Sigmoid colon (tissue), 7 donors: Measurements from ENCODE around the gene IFNAR1. TPM values are rescaled to one million over a fixed set of nuclear protein-coding genes. Genes with fewer than 3 reads are reported as not detected.
"Not testable (repeated sequence)": the region's sequence is repeated elsewhere in the genome, so short reads cannot be mapped to it uniquely, and the experiment has no call there.

Experiments used
- DNase-seq: peaks from one replicate; pipeline ENCODE4 v3.0.0-alpha.2; 2019
- H3K27ac ChIP-seq, 4 donors: fragments of 200-600 bp; sonication (generic); one replicate each; pipeline ENCODE4 v1.5.1; 2016 to 2019; ENCODE audit warnings: mild to moderate bottlenecking in 1 of 4
- H3K27me3 ChIP-seq, 3 donors: fragments of 200-600 bp; sonication (generic); one replicate each; pipeline ENCODE4 v1.5.1; 2019; ENCODE audit warnings: mild to moderate bottlenecking in 1 of 3
- H3K36me3 ChIP-seq, 4 donors: fragments of 200-600 bp; sonication (generic); one replicate each; pipeline ENCODE4 v1.5.1; 2016 to 2019
- H3K4me1 ChIP-seq, 4 donors: fragments of 200-600 bp; sonication (generic); one replicate each; pipeline ENCODE4 v1.5.1; 2017 to 2019
- H3K4me3 ChIP-seq, 4 donors: fragments of 200-600 bp; sonication (generic); one replicate each; pipeline ENCODE4 v1.5.1; 2017 to 2019; ENCODE audit warnings: mild to moderate bottlenecking in 2 of 4, moderate library complexity in 1 of 4
- H3K9me3 ChIP-seq, 4 donors: fragments of 200-600 bp in 3 of 4; sonication (generic) in 3 of 4; one replicate each; pipeline versions ENCODE4 v1.5.1 to v1.6.1; 2013 to 2019
- CTCF ChIP-seq, 4 experiments: fragments of 450-650 bp in 3 of 4; fragments of 200-600 bp in 1 of 4; IDR thresholded peaks; one replicate each; pipeline ENCODE4 v1.5.1; 2016 to 2019; ENCODE audit warnings: antibody characterized with exemption in 4 of 4, mild to moderate bottlenecking in 3 of 4, moderate library complexity in 2 of 4
- EP300 ChIP-seq, 4 donors: sonication (generic); formaldehyde crosslinking; IDR thresholded peaks; one replicate each; pipeline ENCODE4 v1.6.1; 2017; ENCODE audit warnings: antibody characterized with exemption in 4 of 4
- POLR2A ChIP-seq, 2 donors: fragments of 450-650 bp; IDR thresholded peaks; one replicate each; pipeline ENCODE4 v1.6.1; 2016; ENCODE audit warnings: antibody characterized with exemption in 2 of 2, mild to moderate bottlenecking in 2 of 2, moderate library complexity in 2 of 2
- POLR2AphosphoS5 ChIP-seq, 4 donors: sonication (generic); formaldehyde crosslinking; IDR thresholded peaks; one replicate each; pipeline ENCODE4 v1.6.1; 2017; ENCODE audit warnings: antibody characterized with exemption in 4 of 4
- WGBS, 2 donors: extraction: QIAGEN DNeasy Blood & Tissue Kit; methylation state at CpG; one replicate each; pipeline ENCODE4 v1.1.7; 2013; 5-methylcytosine and 5-hydroxymethylcytosine counted together
- intact Hi-C: fragments of 100-400 bp; cut with DNase I; formaldehyde crosslinking; loops from one replicate; pipeline ENCODE4 v1.15.1; 2023
- polyA plus RNA-seq, 3 donors: library from polyadenylated mRNA; stranded (reverse); fragments of 200-250 nt; gene quantifications; one replicate each; pipeline ENCODE4 v1.2.3, GENCODE V29; 2013
- total RNA-seq, 4 donors: library from RNA; depleted of rRNA; stranded (reverse); fragments of >200 nt; gene quantifications; one replicate each; pipeline ENCODE4 v1.1.0, GENCODE V29; 2016
- donor health status: healthy with polysubstance abuse.
- donor health status: Bipolar disorder and iron deficiency.
- donor health status: healthy.

Gene IFNAR1
- total and polyA plus RNA-seq, 7 donors: 6.6 to 32.6 (median 25.5) TPM

GRCh38 chr21:33317145-33317544, 7.6 kb upstream of the IFNAR1 start:
- Histone ChIP-seq H3K27me3 (no peaks in the 10 kb centered on the region), H3K4me3 (no peak overlapping the region), H3K27ac (no peak overlapping the region), H3K36me3 (no peaks in the 10 kb centered on the region), H3K4me1 (no peaks in the 10 kb centered on the region), H3K9me3 (no peaks in the 10 kb centered on the region)
- WGBS, 2 donors: 70 to 72% methylated on average over 6 of the region's 6 CpGs
- no peak for TF ChIP-seq POLR2A (IDR thresholded peaks at IDR 0.05)
- no peak for TF ChIP-seq EP300 (IDR thresholded peaks at IDR 0.05)
- peak in 1 of 4 donors; percentile 4 for TF ChIP-seq POLR2AphosphoS5 (IDR thresholded peaks at IDR 0.05)
- TF ChIP-seq CTCF (IDR thresholded peaks at IDR 0.05): no peak
- DNase-seq: no peak
- intact Hi-C loops: no loop called here

GRCh38 chr21:33317786-33318486, 6.8 kb upstream of the IFNAR1 start:
- no peaks in the 10 kb centered on the region for H3K27me3 ChIP-seq
- no peaks in the 10 kb centered on the region for H3K36me3 ChIP-seq
- no peak overlapping the region for H3K4me3 ChIP-seq
- no peak for DNase-seq
- TF ChIP-seq EP300 (IDR thresholded peaks at IDR 0.05): no peak
- WGBS, 2 donors: 89 to 92% methylated on average over 14 of the region's 14 CpGs
- no peak overlapping the region for H3K27ac ChIP-seq
- intact Hi-C loops: no loop called here
- H3K9me3 ChIP-seq: no peaks in the 10 kb centered on the region
- no peaks in the 10 kb centered on the region for H3K4me1 ChIP-seq

GRCh38 chr21:33321005-33321404, 3.8 kb upstream of the IFNAR1 start:
- H3K4me3 ChIP-seq, H3K27me3 ChIP-seq, H3K36me3 ChIP-seq, H3K9me3 ChIP-seq, H3K4me1 ChIP-seq, H3K27ac ChIP-seq: not testable (repeated sequence)
- intact Hi-C loops: loop anchor here (10.0 kb wide), 2 partner anchors 124 to 224 kb away; partner anchors contain the start of genes GART and SON
- 81 to 86% methylated on average over 17 of the region's 17 CpGs for WGBS, 2 donors
- peak; percentile 80 for DNase-seq

- H3K27me3 ChIP-seq, H3K9me3 ChIP-seq, DNase-seq, H3K36me3 ChIP-seq: not testable (repeated sequence)
- peak overlapping the region in 3 of 4 donors; percentile 76 to 99 (median 78) for H3K4me3 ChIP-seq
- H3K4me1 ChIP-seq: peaks cover 0 to 28% (median 19%) of the 10 kb centered on the region in 4 donors
- intact Hi-C loops: loop anchor here (2.0 to 10.0 kb wide), 5 partner anchors 57 to 221 kb away; partner anchors contain the start of genes GART, IL10RB and SON
- peak overlapping the region in 3 of 4 donors; percentile 94 to 98 (median 97) for H3K27ac ChIP-seq
These were observed 1.2 kb upstream of the IFNAR1 start for GRCh38 chr21:33323610-33324009.

- WGBS, 2 donors: 0% methylated on average over 28 of the region's 28 CpGs
- Histone ChIP-seq H3K4me3 (peak overlapping the region; percentile 76 to 99 (median 88)), H3K4me1 (peaks cover 0 to 28% (median 19%) of the 10 kb centered on the region in 4 donors), H3K9me3 (no peaks in the 10 kb centered on the region), H3K36me3 (no peaks in the 10 kb centered on the region), H3K27ac (peak overlapping the region; percentile 94 to 98 (median 98)), H3K27me3 (no peaks in the 10 kb centered on the region)
- DNase-seq: peak; percentile 86
- intact Hi-C loops: loop anchor here (2.0 to 10.0 kb wide), 5 partner anchors 59 to 219 kb away; partner anchors contain the start of genes GART, IL10RB and SON
- no peak for TF ChIP-seq CTCF (IDR thresholded peaks at IDR 0.05)
- TF ChIP-seq POLR2AphosphoS5 (IDR thresholded peaks at IDR 0.05): peak in 1 of 4 donors; percentile 11
These were observed 675 bp downstream of the IFNAR1 start for GRCh38 chr21:33325222-33326067.

GRCh38 chr21:33327326-33327725, 2.6 kb downstream of the IFNAR1 start:
- Histone ChIP-seq H3K9me3 (no peaks in the 10 kb centered on the region), H3K4me1 (peaks cover 0 to 28% (median 19%) of the 10 kb centered on the region in 4 donors), H3K27ac (no peak overlapping the region), H3K27me3 (no peaks in the 10 kb centered on the region), H3K36me3 (peaks cover 0 to 7% (median 3%) of the 10 kb centered on the region in 4 donors), H3K4me3 (no peak overlapping the region)
- no peak for TF ChIP-seq CTCF (IDR thresholded peaks at IDR 0.05)
- TF ChIP-seq EP300 (IDR thresholded peaks at IDR 0.05): no peak
- no peak for TF ChIP-seq POLR2A (IDR thresholded peaks at IDR 0.05)
- no peak for TF ChIP-seq POLR2AphosphoS5 (IDR thresholded peaks at IDR 0.05)
- DNase-seq: no peak
- intact Hi-C loops: loop anchor here (10.0 kb wide), 2 partner anchors 117 to 217 kb away; partner anchors contain the start of genes GART and SON
- WGBS, 2 donors: 89 to 91% methylated on average over 3 of the region's 3 CpGs
